HG02571 (cell line): ENCODE measurements around the gene ALDH3B1.

ENCODE experiments used
- ATAC-seq: cut with Tn5 transposase; IDR thresholded peaks from one replicate; pipeline ENCODE4 v1.9.1; 2021; ENCODE audit warnings: mild to moderate bottlenecking, moderate library complexity; ENCODE audit not compliant: unreplicated experiment

ALDH3B1 gene

DNA sequence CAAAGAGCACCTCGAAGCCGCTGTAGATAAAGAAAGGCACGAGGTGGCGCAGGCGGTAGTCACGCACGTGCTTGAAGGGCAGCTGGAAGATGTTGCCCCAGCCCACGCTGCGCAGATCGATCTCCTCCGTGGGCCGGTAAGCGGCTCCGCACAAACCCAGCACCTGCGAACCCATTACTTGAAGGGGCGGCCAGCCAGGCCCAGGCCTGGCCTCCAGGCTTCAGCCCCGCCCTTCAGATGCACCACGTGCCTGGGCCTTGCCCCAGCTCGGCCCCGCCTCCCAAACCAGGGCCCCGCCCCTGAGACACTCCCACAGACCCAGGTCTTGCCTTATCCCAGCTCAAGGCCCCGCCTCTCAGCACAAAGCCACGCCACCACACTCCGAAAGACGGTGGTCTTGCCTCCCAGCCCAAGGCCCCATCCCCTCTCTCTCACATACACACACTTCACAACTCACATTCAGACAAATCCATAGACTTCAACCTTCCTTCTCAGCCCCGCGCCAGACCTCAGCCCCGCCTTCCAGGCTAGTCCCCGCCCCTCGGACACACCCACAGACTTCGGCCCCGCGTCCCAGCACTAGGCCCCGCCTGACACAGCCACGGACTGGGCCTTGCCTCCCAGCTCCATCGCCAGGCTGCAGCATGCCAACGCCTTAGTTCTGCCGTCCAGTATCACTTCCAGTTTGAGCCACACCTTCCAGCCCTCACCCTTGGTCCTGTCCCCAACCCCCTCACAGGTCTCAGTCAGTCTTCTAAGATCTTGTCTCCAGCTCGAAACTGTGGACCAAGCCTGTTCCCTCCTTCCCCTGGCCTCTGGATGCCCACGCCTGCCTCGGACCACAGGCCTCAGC lies 13.3 kb upstream of the ALDH3B1 start:
- ATAC-seq = no peak

DNA sequence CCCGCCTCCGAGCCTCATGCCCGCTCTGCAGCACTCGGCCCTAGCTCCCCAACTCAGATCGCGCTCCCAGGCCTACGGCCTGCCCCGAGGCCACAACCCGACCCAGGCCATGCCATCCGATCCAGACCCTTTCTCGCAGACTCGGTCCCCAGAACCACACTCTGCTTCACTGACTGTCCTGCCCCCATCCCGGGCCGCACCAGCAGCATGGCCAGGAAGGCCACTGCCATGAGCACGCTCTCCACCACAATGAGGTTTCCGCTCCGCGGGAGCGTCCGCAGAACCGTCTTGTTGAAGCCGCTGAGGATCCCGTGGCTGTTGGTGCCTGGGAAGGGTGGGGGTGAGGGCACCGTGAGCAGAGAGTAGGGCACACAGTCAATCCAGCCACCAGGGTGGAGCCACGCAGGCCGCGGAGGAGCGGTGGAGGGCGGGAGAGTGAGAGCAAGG lies 12.6 kb upstream of the ALDH3B1 start:
- no peak for ATAC-seq

GRCh38 chr11:67998150-67999045 lies 11.7 kb upstream of the ALDH3B1 start:
- ATAC-seq = no peak

DNA sequence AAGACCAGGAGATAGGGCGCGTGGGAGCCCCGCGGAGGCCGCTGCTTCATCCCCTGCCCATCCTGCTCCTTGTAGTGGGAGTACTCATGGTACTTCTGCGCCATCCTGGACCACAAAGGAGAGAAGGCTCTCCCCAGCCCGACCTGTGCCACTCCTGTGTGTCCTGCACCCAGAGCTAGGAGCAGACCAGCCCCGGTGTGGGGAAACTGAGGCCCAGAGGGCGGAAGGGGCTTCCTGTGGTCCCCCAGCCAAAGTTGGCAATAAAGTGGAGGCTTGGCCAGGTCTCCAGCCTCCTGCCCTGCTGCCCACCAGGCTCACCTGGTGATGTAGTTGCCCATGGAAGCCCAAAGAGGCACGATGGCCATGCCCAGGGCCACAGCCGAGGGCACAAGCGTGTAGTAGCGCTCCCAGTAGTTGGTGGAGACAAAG lies 10.9 kb upstream of the ALDH3B1 start:
- no peak for ATAC-seq

GRCh38 chr11:67999704-68000103 lies 10.4 kb upstream of the ALDH3B1 start:
- ATAC-seq = no peak

DNA sequence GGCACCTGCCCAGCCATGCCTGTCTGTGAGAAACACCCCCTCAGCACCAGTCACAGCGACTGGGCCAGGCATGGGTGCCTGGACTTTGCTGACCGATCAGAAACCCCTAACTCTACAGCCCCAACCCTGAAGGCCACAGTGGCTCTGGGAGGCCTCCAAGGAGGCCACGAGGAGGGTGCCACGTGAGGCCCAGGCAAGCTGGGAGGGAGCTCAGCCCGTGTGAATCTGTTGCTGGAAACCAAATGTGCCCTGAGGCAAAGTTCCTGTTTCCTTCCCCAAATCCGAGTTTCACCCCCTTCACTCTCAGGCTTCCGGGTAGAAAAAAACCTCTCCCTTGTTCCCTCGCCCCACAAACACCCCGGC lies 7.6 kb upstream of the ALDH3B1 start:
- ATAC-seq = no peak

GRCh38 chr11:68002938-68003845 lies 6.9 kb upstream of the ALDH3B1 start:
- ATAC-seq = no peak

DNA sequence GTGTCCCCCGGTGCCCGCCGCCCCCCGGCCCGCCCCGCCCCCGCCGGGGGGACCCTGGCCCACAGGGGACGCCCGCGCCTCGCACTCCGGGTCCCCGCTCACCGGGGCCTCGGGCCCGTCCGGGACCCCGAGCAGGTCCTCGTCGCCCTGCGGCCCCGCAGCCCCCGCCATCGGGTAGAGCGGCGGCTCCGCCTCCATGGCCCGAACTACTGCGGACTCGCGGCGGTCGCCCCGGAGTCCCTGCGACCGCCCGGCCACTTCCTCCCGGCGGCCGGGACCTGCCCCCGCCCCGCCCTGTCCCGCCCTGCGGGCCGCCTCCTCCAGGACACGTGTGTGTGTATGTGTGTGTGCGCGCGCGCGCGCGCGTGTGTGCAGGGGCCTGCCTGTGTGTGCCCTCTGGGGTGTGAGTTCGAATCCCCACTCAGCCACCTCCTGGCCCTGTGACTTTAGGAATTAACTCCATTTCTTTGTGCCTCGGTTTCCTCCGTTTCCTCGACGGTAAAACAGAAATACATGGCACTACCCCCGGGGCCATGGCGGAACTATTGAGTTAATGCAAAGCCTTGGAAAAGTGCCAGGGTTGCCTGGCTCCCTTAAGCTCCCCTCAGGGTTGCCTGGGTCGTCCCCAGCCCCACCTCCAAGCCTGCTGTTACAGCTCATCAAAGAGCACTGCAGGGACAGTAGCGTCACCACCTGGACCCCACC lies 6.1 kb upstream of the ALDH3B1 start, which contains the start of gene UNC93B1:
TSS of gene UNC93B1 (minus strand) at position 252 of the 705 bp plus-strand sequence. CDS start at position 198, 54 bp downstream.
- no peak for ATAC-seq

GRCh38 chr11:68004551-68005335 lies 5.4 kb upstream of the ALDH3B1 start:
- ATAC-seq = no peak

GRCh38 chr11:68006606-68007166 lies 3.4 kb upstream of the ALDH3B1 start:
- no peak for ATAC-seq

GRCh38 chr11:68007498-68008380 lies 2.4 kb upstream of the ALDH3B1 start:
- no peak for ATAC-seq

- no peak for ATAC-seq
Measured at GRCh38 chr11:68008381-68009337, 1.5 kb upstream of the ALDH3B1 start.

DNA sequence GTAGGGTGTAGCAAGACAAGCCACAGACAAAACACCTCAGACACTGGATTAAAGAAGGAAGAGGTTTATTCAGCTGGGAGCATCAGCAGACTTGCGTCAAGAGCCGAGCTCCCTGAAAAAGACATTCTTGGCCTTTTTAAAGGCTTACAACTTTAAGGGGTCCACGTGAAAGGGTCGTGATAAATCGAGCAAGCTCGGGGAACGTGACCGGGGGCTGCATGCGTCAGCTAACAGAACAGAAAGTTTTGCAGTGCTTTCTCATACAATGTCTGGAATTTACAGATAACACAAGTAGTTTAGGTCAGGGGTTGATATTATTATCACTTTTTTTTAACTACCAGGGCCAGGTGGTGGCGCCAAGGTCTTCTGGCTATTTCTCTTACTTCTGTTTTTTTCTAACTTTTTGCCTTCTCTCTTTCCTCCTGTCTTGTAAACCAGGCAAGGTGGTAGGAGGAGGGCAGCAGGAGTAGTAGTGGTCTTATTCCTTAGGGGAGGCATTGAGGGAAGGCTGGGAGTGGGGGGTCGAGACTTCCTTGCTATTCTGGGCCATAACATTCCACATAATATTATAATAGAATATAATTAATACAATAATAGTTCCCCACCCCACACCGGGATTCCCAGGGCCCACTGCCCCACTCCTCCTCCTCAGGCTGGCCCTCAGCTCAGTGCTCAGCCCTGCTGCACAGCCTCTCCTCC lies 587 bp upstream of the ALDH3B1 start:
- ATAC-seq = no peak

- no peak for ATAC-seq
Measured at GRCh38 chr11:68011051-68011943, 1.2 kb downstream of the ALDH3B1 start.
